Lung (tissue), 12 donors: ENCODE results near the gene FBXO41. TPM values are rescaled to one million over a fixed set of nuclear protein-coding genes. Genes with fewer than 3 reads are reported as not detected.

Experiments
- ATAC-seq: fragments of 200-7000 bp; cut with Tn5 transposase; one replicate; pipeline ENCODE4 v1.9.1; 2020; ENCODE audit warnings: moderate number of reproducible peaks; ENCODE audit not compliant: insufficient read depth, low FRiP score
- DNase-seq, 3 donors: peaks; one replicate each; pipeline ENCODE4 v3.0.0-alpha.2; 2013 to 2017
- H3K27ac ChIP-seq, 2 donors: one replicate each; pipeline ENCODE4 v1.5.1; 2013; ENCODE audit warnings: mild to moderate bottlenecking in 2 of 2, moderate library complexity in 2 of 2, control low read depth in 1 of 2, inconsistent platforms in 1 of 2, low read depth in 1 of 2, low read length in 1 of 2
- H3K27me3 ChIP-seq, 3 donors: one replicate each; pipeline ENCODE4 v1.5.1; 2013; ENCODE audit warnings: low read length in 2 of 3; ENCODE audit not compliant: control insufficient read depth in 3 of 3, insufficient read depth in 3 of 3
- H3K36me3 ChIP-seq, 4 donors: one replicate each; pipeline ENCODE4 v1.5.1; 2013; ENCODE audit warnings: low read length in 4 of 4, mild to moderate bottlenecking in 1 of 4, moderate library complexity in 1 of 4; ENCODE audit not compliant: control insufficient read depth in 4 of 4, insufficient read depth in 4 of 4
- H3K4me1 ChIP-seq, 5 donors: one replicate each; pipeline ENCODE4 v1.5.1; 2013; ENCODE audit warnings: low read length in 5 of 5, mild to moderate bottlenecking in 2 of 5, moderate library complexity in 1 of 5; ENCODE audit not compliant: control insufficient read depth in 5 of 5, insufficient read depth in 5 of 5
- H3K4me3 ChIP-seq: one replicate; pipeline ENCODE4 v1.5.1; 2013; ENCODE audit warnings: mild to moderate bottlenecking, control low read depth, moderate library complexity
- H3K9ac ChIP-seq, 2 donors: one replicate each; pipeline ENCODE4 v1.5.1; 2013; ENCODE audit warnings: low read length in 2 of 2, control low read depth in 1 of 2; ENCODE audit not compliant: insufficient read depth in 1 of 2
- H3K9me3 ChIP-seq, 4 donors: one replicate each; pipeline ENCODE4 v1.5.1; 2013; ENCODE audit warnings: low read length in 3 of 4, mild to moderate bottlenecking in 1 of 4, moderate library complexity in 1 of 4; ENCODE audit not compliant: control insufficient read depth in 4 of 4, insufficient read depth in 3 of 4
- CTCF ChIP-seq: IDR thresholded peaks from 2 replicates; pipeline ENCODE4 v1.5.1; 2012; ENCODE audit warnings: mild to moderate bottlenecking; ENCODE audit errors: control extremely low read depth, extremely low read depth
- WGBS, 2 donors: extraction: QIAGEN DNeasy Blood & Tissue Kit; methylation state at CpG; one replicate each; pipeline ENCODE4 v1.1.7; 2013; 5-methylcytosine and 5-hydroxymethylcytosine counted together
- polyA plus RNA-seq, 2 donors: library from polyadenylated mRNA; stranded (reverse); fragments of 200-250 nt; gene quantifications; one replicate each; pipeline ENCODE4 v1.2.1, GENCODE V29; 2013
- total RNA-seq, 2 donors: library from RNA; depleted of rRNA in 1 of 2; stranded (reverse); fragments of >200 nt in 1 of 2; gene quantifications; one replicate each; pipeline ENCODE4 v1.2.1, GENCODE V29; 2014 to 2021
- donor health status: control.
- donor health status: control.
- donor health status: Bipolar disorder and iron deficiency.
- donor health status: healthy.
- donor health status: DM: yes; HTN: yes; CAD: no.

The FBXO41 gene
- total and polyA plus RNA-seq, 4 donors: 0.93 to 5.0 (median 1.7) TPM

DNA sequence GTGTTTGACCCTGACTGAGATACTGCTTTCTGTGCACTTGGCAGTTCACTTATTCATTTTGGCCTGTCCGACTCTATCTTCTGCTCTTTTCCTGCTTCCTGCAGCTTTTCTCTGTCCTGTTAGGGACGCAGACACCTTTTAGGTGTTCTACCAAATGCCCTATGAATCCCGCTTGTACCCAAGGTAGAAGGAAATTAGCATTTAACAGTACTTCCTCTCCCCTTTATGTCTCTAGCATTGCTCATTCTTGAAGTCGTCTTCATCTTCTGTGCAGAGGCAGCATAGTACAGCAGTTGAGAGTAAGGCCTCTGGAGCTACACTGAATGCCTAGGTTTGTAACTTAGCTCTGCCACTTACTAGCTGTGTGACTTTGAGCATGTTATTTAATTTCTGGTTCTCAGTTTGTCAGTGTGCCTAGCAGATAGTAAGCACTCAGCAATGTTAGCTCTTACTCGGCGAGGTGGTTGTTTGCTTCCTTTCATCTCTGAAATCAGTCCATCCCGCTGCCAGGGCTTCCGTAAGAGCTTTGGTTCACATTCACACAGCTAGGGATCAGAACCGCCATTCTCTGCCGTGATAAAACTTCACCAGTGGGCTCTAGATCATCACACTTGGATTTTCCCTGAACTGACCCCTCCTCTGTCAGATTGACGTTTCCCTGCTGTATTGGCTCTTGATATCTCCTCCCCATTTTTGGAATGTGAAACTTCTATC is 48.8 kb downstream of the FBXO41 start:
- Histone ChIP-seq H3K4me3 (peak overlapping the region; percentile 76), H3K36me3 (peaks cover 4 to 20% (median 12%) of the 10 kb centered on the region in 4 donors), H3K9me3 (no peaks in the 10 kb centered on the region), H3K4me1 (peaks cover 5 to 18% (median 15%) of the 10 kb centered on the region in 5 donors), H3K27ac (no peak overlapping the region), H3K27me3 (no peaks in the 10 kb centered on the region), H3K9ac (peak overlapping the region; percentile 93 to 96)
- DNase-seq (no peak), ATAC-seq (no peak)
- TF ChIP-seq CTCF: no peak
- WGBS, 2 donors: 64 to 67% methylated on average over 11 of the region's 11 CpGs

GRCh38 chr2:73233932-73234832 is 50.1 kb downstream of the FBXO41 start, which contains the start of gene CCT7:
CCT7 (plus strand) TSS chr2:73234308; CDS start chr2:73234379, 71 bp downstream.
- H3K27ac ChIP-seq: peak within 1 kb of the TSS; percentile 84 to 94
- no peaks in the 10 kb centered on the region for H3K9me3 ChIP-seq
- ATAC-seq (peak; percentile 76), DNase-seq (peak; percentile 89 to 97 (median 95))
- H3K4me1 ChIP-seq: peaks cover 5 to 18% (median 13%) of the 10 kb centered on the region in 5 donors
- H3K9ac ChIP-seq: peak within 1 kb of the TSS; percentile 93 to 96
- TF ChIP-seq CTCF: no peak
- peak within 1 kb of the TSS; percentile 76 for H3K4me3 ChIP-seq
- H3K36me3 ChIP-seq: peaks cover 0 to 14% (median 8%) of the 10 kb centered on the region in 4 donors
- 0% methylated on average over 69 of the region's 69 CpGs for WGBS, 2 donors
- H3K27me3 ChIP-seq: no peaks in the 10 kb centered on the region

- H3K27ac ChIP-seq: peak within 1 kb of the TSS; percentile 84 to 94
- peaks cover 3 to 18% (median 13%) of the 10 kb centered on the region in 5 donors for H3K4me1 ChIP-seq
- H3K9ac ChIP-seq: peak within 1 kb of the TSS; percentile 38 to 44
- no peaks in the 10 kb centered on the region for H3K9me3 ChIP-seq
- ATAC-seq: peak; percentile 94
- H3K27me3 ChIP-seq: no peaks in the 10 kb centered on the region
- H3K36me3 ChIP-seq: peaks cover 0 to 8% (median 7%) of the 10 kb centered on the region in 4 donors
- 0% methylated on average over 65 to 67 of the region's 67 CpGs for WGBS, 2 donors
- no peak for TF ChIP-seq CTCF
- peak; percentile 99 to 100 (median 100) for DNase-seq
- H3K4me3 ChIP-seq: peak within 1 kb of the TSS; percentile 76
Observed at GRCh38 chr2:73233154-73233931, 50.9 kb downstream of the FBXO41 start, which contains the start of gene PRADC1. PRADC1 (minus strand) TSS chr2:73233239; CDS start chr2:73233160, 79 bp downstream.
